Inflammatory macrophage treated with lipopolysaccharide for 1 hour (primary cell): Measurements from ENCODE around the gene FKBP1B.
"Not testable (repeated sequence)": the region's sequence is repeated elsewhere in the genome, so short reads cannot be mapped to it uniquely, and the experiment has no call there.

Experiments
- DNase-seq, 2 donors: peaks; one replicate each; pipeline ENCODE4 v3.0.0-alpha.2; 2020 to 2022

Gene FKBP1B

DNA sequence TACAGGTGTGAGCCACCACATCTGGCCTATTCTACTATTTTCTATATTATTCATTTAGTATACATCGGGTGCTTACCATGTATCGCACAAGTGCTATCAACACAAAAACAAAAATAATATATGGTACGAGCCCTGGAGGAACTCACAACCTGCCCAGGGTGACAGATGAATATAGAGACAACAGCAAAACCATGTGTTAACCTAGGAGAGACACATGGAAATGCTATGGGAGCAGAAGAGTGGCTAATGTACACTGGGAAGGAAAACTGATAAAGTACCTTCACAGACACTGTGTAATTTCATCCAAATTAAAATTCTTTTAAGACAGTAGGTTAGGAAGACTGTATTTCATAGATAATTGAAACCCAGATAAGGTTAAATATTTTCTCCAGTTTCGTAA, 22.7 kb downstream of the FKBP1B start:
- DNase-seq: no peak

DNA sequence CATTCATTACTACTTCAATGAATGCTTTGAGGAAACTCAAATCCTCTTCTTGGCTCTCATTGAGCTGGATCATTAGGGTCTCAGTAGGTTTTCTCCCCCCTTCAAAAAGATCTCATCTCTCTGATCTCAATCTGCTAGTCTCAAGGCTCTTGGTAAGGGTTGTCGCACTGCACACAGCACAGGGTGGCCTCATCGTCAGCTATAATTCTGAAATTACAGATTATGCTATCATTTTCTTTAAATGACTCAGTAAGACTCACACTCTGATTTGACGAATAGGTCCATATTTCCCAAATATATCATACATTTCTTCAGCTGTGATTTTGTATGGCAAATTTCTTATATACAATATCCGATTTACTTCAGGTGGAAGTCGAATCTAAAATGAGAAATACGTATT, 24.3 kb downstream of the FKBP1B start:
- DNase-seq: no peak

DNA sequence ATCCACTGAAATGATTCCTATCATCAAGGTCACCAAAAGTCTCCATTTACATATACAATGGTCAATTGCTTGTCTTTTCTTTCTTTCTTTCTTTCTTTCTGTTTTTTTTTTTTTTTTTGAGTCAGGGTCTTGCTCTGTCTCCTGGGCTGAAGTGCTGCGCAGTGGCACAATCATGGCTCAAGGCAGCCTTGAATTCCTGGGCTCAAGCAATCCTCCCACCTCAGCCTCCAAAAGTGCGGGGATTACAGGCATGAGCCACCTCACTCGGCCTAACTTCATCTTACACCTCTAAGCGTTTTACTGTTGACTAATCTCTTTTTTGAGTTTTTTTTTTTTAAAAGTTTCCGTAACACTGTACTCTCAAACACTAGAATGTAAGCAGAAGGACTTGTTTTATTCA, 25.7 kb downstream of the FKBP1B start:
- DNase-seq: no peak

DNA sequence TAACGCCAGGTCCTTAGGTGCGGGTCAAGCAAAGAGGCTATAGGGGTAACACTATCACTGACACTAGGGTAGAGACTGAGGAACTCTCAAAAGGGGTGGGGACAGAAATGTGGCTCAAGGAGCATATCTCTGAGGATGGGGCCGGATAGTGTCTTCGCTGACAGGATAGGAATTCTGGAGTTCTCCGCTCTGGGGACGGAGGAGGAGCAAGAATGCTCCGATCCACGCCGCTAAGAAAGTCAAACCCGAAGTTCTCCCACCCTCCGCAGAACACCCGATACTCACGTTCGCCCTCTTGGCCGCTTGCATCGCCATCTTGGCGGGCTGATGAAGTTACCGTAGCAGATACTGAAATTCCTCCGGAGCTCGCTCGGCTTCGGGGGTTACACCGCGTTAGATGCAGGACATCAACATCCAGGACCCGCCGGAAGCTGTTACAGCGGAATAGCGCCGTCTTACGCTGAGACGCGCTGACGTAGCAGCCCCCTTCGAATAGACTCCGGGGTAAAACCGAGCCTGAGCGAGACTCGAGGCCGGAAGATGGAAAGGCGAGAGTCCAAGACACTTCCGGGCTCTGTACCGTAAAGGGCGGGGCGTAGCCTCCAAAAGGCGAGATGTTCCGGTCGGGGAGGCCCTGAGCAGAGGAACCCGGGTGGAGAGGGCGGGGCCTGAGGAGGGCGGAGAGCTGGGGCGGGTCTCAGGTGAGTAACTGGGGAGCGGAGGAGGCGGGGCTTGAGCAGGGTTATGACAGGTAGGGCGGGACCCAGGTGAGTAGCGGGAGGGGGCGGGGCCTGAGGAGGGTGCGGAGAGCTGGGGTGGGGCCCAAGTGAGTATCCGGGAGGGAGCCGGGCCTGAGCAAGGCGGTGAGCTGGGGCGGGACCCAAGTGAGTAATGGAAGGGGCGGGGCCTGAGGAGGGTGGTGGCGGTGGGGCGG, 26.6 kb downstream of the FKBP1B start, which contains the start of gene SF3B6:
SF3B6 (minus strand) TSS at position 412 of the 934 bp plus-strand sequence; CDS start at position 315, 97 bp downstream.
- DNase-seq: peak; percentile 98 to 99

DNA sequence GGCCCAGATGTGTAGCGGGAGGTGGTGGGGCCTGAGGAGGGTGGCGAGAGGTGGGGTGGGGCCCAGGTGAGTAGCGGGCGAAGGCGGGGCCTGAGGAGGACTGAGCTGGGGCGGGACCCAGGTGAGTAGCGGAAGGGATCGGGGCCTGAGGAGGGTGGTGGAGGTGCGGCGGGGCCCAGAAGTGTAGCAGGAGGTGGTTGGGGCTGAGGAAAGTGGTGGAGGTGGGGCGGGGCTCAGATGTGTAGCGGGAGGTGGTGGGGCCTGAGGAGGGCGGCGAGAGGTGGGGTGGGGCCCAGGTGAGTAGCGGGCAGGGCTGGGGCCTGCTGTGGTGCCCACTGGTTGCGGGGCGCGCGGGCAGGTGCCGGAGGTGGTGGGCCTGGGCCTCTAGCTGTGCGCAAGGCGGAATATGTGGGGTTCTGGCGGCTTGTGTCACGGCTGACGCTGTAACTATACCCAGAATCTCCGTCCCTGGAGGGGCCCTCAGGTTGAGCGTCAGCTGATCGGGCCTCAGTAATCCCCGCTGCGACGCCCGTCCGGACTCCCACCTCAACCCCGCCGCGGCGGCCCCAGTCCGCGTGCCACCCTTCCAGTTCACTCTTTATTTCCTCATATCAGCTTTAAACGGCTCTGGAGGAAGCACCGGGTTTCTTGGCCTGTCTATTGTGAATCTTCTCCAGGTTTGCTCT, 27.5 kb downstream of the FKBP1B start:
- DNase-seq: peak; percentile 31 to 40

DNA sequence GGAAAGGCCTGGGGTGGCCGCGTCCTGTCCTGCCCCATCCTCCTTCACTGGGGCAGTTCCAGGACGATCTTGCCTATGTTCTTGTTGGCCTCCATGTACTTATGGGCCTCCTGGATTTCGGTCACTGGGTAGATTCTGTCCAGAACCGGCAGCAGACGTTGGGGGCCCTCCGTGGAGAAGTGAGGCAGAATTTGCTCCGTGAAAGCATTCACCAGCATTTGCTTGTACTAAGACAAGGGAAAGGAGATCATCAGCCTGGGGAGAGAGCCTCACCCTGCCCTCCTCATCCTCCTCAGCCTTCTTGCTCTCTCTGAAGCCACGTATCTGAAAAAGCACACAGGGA, 28.0 kb downstream of the FKBP1B start:
- DNase-seq: no peak

DNA sequence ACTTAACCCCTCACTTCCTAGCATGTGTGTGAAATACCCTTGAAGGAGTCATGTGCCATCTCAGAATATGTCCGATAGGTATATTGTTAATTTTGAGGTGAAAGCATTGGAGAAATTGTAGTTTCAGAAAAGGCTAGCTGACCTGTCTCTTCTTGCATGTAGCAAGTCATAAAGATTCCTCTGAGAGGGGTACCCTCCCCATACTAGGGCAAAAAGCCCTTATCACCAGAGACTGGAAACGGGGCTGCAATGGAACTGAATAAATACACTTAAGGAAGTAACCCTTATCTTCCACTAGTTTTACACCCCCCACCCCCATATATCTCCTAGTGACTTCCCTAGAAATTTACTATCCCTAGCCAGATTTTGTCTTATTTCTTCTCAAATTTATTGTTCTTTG, 28.3 kb downstream of the FKBP1B start:
- DNase-seq: no peak

DNA sequence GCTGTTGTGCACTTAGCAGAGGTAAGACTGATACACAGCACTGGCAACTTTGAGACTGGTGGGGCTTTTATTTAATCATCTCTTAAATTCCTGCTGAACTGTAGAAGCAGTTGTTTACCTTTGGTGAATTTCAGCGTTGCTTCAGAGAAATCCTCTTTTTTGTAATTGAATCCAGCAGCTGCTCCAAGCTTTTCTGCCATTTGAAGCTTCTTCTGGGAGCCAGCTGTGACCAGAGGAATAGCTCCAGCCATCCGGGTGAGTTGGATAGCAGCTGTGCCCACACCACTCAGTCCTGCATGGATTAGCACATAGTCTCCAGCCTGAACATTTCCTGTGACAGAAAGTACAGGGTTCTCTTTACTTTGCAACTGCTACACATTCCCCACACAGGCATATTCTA, 31.2 kb downstream of the FKBP1B start:
- no peak for DNase-seq

DNA sequence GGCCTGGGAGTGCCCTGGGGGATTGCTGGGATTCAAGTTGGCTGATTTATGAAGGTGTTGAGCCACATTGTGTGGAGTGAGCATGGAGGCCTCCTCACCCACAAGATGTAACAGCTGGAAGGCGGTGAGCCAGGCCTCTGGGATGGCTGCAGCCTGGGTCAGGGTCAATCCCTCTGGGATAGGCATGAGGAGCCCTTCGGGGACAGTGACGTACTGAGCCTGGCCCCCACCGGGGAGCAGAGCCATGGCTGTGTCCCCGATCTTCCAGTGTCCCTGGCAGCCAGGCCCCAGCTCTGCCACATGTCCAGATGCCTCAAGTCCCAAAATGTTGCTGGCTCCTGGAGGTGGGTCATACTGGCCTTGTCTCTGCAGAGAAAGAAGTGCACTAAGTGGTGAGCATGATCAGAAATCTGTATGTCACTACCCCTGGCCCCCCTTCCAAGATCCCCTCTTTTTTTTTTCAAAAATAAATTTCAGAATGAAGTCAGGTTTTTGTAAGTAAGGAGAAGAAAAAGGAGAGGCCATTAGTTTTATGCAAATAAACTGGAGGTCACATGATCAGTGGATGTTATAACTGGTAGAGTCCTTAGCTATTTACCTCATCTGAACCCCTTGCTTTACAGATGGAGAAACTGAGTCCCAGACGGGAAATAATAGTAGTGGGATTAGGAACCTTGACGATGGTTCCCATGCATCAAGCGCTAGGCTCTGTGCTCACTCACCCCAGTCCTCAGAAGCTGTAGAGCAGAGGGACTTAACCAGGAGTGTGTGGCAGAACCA, 33.4 kb downstream of the FKBP1B start:
- no peak for DNase-seq

DNA sequence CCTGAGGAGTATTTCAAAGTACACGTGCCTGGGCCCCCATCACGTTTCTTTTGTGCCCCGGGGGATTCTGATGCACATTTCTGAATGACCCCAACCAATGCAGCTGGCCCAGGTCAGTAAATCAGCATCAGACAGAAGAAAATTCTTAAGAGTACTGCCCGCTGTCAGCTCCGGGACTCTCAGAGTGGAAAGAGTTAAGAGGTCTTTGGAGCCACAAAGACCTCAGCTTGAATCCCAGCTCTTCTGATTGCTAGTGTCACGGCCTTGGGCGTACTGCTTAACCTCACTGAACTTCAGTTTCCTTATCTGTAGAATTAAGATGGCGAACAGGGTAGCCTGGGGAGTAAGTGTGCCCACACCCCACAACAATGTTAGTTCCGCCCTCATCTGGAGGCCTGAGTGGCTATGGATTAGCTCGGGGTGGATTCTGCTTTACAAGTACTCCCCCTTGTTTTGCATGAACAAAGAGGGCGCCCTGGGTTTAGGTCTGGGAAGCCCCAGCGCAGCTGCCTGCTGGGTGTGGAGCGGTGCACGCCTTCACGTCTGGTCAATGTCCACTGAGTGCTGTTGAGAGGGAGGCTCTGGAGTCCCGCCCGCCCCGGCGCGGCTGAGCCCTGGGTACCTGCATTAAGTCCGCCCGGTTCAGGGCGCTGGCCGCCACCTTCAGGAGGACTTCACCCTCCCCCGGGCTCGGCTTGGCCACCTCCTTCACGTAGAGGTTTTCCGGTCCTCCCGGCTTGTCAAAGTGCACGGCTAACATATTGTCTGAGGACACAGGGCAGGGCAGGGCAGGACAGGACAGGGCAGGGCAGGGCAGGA, 34.2 kb downstream of the FKBP1B start:
- peak; percentile 85 to 93 for DNase-seq

DNA sequence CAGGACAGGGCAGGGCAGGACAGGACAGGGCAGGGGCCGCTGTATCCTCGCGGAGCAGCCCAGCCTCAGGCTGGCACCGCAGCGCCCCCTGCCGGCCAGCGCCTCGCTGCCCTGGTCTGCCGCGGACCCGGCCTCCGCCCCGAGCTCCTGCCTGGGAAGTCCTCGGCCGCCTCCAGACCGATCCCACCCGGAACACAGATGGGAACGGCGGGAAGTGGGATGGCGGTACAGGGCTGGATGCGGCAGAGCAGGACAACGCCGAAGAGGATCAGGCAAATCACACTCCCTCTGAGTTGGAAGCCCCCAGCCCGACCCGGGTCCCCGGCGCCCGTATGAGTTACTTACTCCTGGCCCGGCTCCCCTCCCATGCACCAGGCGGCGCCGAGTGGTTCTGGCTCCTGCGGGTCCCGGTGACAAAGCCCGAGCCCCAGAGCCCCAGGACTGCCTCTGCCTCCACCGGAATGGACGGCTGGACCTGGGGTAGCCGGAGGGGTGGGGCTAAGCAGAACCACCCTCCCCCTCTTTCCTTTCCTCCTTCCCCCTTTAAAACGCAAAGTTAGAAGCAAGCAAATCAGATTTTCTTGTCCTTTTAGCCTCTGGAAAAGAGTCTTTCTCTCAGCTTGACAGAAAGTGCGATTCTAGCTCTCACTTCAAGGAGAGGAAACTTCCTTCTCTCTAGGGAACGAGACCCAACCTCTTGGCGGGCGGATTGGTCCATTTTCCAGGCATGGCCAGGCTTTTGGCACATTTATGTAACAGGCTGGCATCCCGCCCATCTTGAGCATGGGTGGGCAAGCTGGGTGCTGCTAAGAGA, 35.1 kb downstream of the FKBP1B start, which contains the start of gene TP53I3:
TP53I3 (minus strand) TSS at position 449 of the 814 bp plus-strand sequence. CDS start 508 bp downstream, outside the sequence.
- DNase-seq: peak; percentile 86 to 94

DNA sequence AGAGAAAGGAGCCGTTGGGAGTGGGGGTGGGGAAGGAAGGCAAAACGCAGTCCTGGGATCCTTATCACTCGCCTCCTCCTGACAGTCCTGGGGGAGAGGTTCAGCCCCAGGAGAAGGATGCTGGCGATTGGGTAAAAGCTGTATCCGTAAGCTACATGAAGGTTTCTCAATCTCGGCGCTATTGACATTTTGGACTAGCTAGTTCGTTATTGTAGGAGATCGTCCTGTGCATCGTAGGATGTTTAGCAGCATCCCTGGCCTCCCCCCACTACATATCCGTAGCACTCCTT, 35.6 kb downstream of the FKBP1B start:
- no peak for DNase-seq

DNA sequence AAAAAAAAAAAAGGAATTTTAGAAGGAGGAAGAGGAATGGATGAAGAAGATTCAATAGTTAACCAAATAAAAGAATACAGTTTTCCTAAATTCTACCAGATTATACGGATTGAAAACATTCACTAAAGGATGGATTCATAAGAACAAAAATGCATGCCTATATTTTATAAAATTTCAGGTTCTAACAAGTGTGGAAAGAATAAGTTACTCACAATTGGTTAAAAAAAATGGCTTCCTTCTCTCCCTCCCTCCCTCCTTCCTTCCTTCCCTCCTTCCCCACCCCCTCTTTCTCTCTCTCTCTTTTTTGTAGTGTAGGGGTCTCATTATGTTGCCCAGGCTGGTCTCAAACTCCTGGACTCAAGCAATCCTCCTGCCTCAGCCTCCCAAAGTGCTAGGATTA, 36.7 kb downstream of the FKBP1B start:
- DNase-seq: no peak

DNA sequence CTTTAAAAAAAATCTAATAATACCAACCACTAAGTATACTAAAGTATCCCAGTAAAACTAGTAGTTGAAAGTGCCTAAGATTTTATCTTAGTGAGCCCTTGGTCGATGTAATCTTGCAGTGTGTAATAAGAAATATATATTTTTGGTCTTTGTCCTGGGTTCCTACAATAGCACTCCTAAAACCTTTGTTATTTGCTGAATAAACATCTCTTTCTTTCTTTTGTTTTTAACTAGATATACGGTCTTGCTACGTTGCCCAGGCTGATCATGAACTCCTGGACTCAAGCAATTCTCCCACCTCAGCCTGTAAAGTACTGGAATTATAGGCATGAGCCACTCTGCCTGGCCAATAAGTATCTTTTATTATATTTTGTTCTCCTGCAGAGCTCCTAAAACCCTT, 37.5 kb downstream of the FKBP1B start:
- DNase-seq: no peak

DNA sequence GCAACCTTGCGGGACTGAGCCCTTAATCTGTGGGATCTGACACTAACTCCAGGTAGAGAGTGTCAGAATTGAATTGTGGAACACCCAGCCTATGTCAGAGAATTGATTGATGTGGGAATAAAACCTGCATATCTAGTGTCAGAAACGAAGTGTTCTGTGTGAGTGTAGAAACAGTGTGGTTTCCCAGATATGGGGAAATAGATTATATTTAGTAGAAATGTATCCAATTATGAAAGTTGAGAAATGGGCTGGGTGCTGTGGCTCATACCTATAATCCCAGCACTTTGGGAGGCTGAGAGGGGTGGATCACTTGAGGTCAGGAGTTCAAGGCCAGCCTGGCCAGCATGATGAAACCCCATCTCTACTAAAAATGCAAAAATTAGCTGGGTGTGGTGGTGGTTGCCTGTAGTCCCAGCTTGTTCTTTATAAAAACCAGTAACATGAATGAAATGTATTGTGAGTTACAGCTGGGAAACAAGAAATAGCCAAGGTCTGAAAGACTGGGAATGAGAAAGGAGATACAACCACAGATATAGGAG, 39.3 kb downstream of the FKBP1B start:
- peak; percentile 57 to 65 for DNase-seq

DNA sequence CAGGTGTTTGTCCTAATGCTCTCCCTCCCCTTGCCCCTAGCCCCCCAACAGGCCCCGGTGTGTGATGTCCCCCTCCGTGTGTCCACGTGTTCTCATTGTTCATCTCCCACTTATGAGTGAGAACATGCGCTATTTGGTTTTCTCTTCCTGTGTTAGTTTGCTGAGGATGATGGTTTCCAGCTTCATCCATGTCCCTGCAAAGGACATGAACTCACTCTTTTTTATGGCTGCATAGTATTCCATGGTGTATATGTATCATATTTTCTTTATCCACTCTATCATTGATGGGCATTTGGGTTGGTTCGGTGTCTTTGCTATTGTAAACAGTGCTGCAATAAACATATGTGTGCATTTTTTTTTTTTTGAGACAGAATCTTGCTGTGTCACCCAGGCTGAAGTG, 43.7 kb downstream of the FKBP1B start:
- DNase-seq: not testable (repeated sequence)

DNA sequence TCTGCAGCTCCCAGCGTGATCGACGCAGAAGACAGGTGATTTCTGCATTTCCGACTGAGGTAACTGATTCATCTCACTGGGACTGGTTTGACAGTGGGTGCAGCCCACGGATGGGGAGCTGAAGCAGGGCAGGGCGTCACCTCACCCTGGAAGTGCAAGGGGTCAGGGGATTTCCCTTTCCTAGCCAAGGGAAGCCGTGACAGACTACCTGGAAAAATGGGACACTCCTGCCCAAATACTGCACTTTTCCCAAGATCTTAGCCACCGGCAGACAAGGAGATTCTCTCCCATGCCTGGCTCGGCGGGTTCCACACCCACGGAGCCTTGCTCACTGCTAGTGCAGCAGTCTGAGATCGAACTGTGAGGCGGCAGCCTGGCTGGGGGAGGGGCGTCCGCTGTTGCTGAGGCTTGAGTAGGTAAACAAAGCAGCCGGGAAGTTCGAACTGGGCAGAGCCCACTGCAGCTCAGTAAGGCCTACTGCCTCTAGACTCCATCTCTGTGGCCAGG, 45.7 kb downstream of the FKBP1B start:
- DNase-seq: not testable (repeated sequence)

DNA sequence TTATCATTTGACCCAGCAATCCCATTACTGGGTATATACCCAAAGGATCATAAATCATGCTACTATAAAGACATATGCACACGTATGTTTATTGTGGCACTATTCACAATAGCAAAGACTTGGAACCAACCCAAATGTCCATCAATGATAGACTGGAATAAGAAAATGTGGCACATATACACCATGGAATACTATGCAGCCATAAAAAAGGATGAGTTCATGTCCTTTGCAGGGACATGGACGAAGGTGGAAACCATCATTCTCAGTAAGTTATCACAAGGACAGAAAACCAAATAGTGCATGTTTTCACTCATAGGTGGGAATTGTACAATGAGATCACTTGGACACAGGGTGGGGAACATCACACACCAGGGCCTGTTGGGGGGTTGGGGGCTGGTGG, 51.2 kb downstream of the FKBP1B start:
- not testable (repeated sequence) for DNase-seq

DNA sequence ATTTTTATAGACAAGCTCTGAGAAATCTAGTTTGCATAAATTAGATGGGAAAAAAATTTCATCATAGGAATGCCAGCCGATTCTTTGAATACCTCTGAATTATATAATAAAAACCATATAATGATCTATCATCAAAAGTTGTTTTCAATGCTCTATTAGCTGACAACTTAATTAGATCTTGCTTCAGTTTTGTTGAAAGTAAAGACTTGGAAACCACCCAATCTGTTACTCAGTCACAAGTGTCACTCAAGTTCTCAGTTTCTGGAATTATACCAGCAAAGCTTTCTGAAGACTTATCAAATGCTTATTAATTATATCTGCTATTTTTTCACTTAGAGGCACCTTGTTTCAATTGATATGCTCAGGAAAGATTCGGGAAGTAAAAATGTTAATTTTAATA, 52.5 kb downstream of the FKBP1B start:
- no peak for DNase-seq

DNA sequence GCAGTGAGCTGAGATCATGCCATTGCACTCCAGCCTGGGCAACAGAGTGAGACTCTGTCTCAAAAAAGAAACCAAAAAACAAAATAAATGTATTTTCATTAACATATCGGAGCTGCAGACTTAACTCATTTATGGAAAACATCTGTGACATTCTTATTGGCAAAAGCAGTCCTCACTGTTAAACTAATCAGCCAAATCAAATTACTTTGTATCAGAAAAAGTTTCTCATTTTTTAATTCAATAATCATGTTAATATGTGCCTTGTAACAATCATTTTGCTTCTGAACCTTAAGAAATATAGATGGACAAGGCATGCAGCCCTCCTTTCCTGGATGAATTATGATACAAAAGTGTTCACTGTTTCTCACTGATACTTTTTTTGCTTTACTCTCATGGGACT, 53.1 kb downstream of the FKBP1B start:
- no peak for DNase-seq

DNA sequence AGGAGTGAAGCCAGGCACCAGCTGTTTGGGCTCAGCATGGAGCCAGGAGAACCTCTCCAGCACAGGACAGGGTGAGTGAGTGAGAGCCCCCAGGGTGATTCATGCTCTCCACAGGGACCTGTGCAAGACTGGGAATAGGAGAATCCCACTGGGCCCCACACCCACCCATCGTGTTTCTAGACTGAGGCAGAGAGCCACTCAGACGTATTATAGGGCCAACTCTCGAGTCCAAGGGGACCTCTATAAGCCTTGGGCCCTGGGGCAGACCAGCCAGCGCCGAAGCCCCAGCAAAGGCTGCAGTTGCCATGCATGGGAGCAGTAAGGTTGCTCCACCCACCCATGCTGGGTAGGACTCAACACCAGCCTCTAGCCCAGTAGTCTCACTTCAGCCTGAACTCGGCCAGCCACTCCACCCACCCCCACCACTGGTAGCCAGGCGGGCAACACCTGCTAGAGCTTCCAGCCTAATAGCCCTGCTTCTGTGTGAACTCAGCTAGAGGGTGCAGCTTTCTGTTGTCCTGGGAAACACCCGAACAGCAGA, 54.6 kb downstream of the FKBP1B start:
- no peak for DNase-seq
